ENCODE data around the gene NUP98. TPM values are rescaled to one million over a fixed set of nuclear protein-coding genes. Genes with fewer than 3 reads are reported as not detected.

NUP98 gene
- total RNA-seq, 1 experiment from 2014 or later, result 82.4 TPM

- ChIA-PET POLR2A (ENCODE audit: low non-redundant PET) (no interaction called here), CTCF (no interaction called here)
- no peak for DNase-seq (ENCODE audit: low spot score)
- Histone ChIP-seq H3K36me3 (ENCODE audit: insufficient read depth, low read length, poor library complexity, severe bottlenecking) (no peaks in the 10 kb centered on the region), H3K4me3 (ENCODE audit: low read depth, low read length, poor library complexity, severe bottlenecking) (no peak overlapping the region), H3K4me1 (ENCODE audit: insufficient read depth, low read length, poor library complexity, severe bottlenecking) (peaks cover 5% of the 10 kb centered on the region), H3K27me3 (replicated peaks; ENCODE audit: insufficient read depth, low read depth, low read length, poor library complexity) (no peaks in the 10 kb centered on the region), H3K9me3 (ENCODE audit: low read depth, low read length, poor library complexity, severe bottlenecking) (no peaks in the 10 kb centered on the region), H3K27ac (ENCODE audit: low read depth, low read length, poor library complexity, severe bottlenecking) (no peak overlapping the region)
- BruUV-seq (replicated peaks), result no TSS peak
- TF ChIP-seq CTCF (conservative IDR thresholded peaks at IDR 0.05; ENCODE audit: low read depth, low read length), result no peak
- no peak for TF ChIP-seq EZH2 (IDR thresholded peaks at IDR 0.05; ENCODE audit: borderline replicate concordance, low read depth, low read length, poor library complexity, severe bottlenecking)
- intact Hi-C loops (cut with micrococcal nuclease; ENCODE audit: unreplicated experiment), result no loop called here
Measured at GRCh38 chr11:3810446-3810845, 13.1 kb upstream of the NUP98 start.

- DNase-seq (ENCODE audit: low spot score), result no peak
- no TSS peak for BruUV-seq (replicated peaks)
- POLR2A ChIA-PET (ENCODE audit: low non-redundant PET), result no interaction called here
Measured at GRCh38 chr11:3809624-3809928, 12.2 kb upstream of the NUP98 start.

GRCh38 chr11:3808861-3809623, 11.7 kb upstream of the NUP98 start:
- H3K9me3 ChIP-seq (ENCODE audit: low read depth, low read length, poor library complexity, severe bottlenecking), result no peaks in the 10 kb centered on the region
- POLR2A ChIA-PET (ENCODE audit: low non-redundant PET), result no interaction called here
- intact Hi-C loops (cut with micrococcal nuclease; ENCODE audit: unreplicated experiment), result no loop called here
- CTCF ChIA-PET, result interaction anchor here (0.6 kb wide), 1 partner anchor 112 kb away, joined by 3 read pairs; no protein-coding TSS in a partner anchor
- peaks cover 5% of the 10 kb centered on the region for H3K4me1 ChIP-seq (ENCODE audit: insufficient read depth, low read length, poor library complexity, severe bottlenecking)
- peak; percentile 43 for DNase-seq (ENCODE audit: low spot score)
- TF ChIP-seq CTCF (conservative IDR thresholded peaks at IDR 0.05; ENCODE audit: low read depth, low read length) (peak; percentile 42), EZH2 (IDR thresholded peaks at IDR 0.05; ENCODE audit: borderline replicate concordance, low read depth, low read length, poor library complexity, severe bottlenecking) (no peak)
- no peak overlapping the region for H3K27ac ChIP-seq (ENCODE audit: low read depth, low read length, poor library complexity, severe bottlenecking)
- no peaks in the 10 kb centered on the region for H3K36me3 ChIP-seq (ENCODE audit: insufficient read depth, low read length, poor library complexity, severe bottlenecking)
- H3K27me3 ChIP-seq (replicated peaks; ENCODE audit: insufficient read depth, low read depth, low read length, poor library complexity), result no peaks in the 10 kb centered on the region
- BruUV-seq (replicated peaks), result no TSS peak
- H3K4me3 ChIP-seq (ENCODE audit: low read depth, low read length, poor library complexity, severe bottlenecking), result peak overlapping the region; percentile 71

More at GRCh38 chr11:3809624-3809928, 12.2 kb upstream of the NUP98 start:
- Histone ChIP-seq H3K4me3 (ENCODE audit: low read depth, low read length, poor library complexity, severe bottlenecking) (no peak overlapping the region), H3K27ac (ENCODE audit: low read depth, low read length, poor library complexity, severe bottlenecking) (no peak overlapping the region), H3K36me3 (ENCODE audit: insufficient read depth, low read length, poor library complexity, severe bottlenecking) (no peaks in the 10 kb centered on the region), H3K9me3 (ENCODE audit: low read depth, low read length, poor library complexity, severe bottlenecking) (no peaks in the 10 kb centered on the region), H3K4me1 (ENCODE audit: insufficient read depth, low read length, poor library complexity, severe bottlenecking) (peaks cover 5% of the 10 kb centered on the region), H3K27me3 (replicated peaks; ENCODE audit: insufficient read depth, low read depth, low read length, poor library complexity) (no peaks in the 10 kb centered on the region)
- intact Hi-C loops (cut with micrococcal nuclease; ENCODE audit: unreplicated experiment), result no loop called here
- no peak for TF ChIP-seq EZH2 (IDR thresholded peaks at IDR 0.05; ENCODE audit: borderline replicate concordance, low read depth, low read length, poor library complexity, severe bottlenecking)
- no peak for TF ChIP-seq CTCF (conservative IDR thresholded peaks at IDR 0.05; ENCODE audit: low read depth, low read length)
- CTCF ChIA-PET, result no interaction called here

Measured in A673 (cell line).